A549 (cell line): ENCODE data around the gene LYRM2.

Experiments used
- CEBPB ChIP-seq, 2 experiments: fragments of >200 bp in 1 of 2; sonication (Bioruptor Twin) in 1 of 2; formaldehyde crosslinking in 1 of 2; IDR thresholded peaks; 2 replicates each; pipeline ENCODE4 v1.6.1; 2012 to 2016
- CHD2 ChIP-seq: fragments of 150-350 bp; IDR thresholded peaks from 2 replicates; pipeline ENCODE4 v1.6.1; 2014; ENCODE audit warnings: low read length; ENCODE audit not compliant: partially characterized antibody
- CTCF ChIP-seq: fragments of >200 bp; sonication (Bioruptor Twin); formaldehyde crosslinking; IDR thresholded peaks from 3 replicates; pipeline ENCODE4 v1.5.1; 2016
- EP300 ChIP-seq, 2 experiments: fragments of >200 bp; sonication (Bioruptor Twin); formaldehyde crosslinking; IDR thresholded peaks; 2 replicates in 1 of 2; 3 replicates in 1 of 2; pipeline ENCODE4 v1.6.1; 2016 to 2017
- FOSL2 ChIP-seq, 2 experiments: fragments of 450-650 bp in 1 of 2; fragments of >200 bp in 1 of 2; sonication (Bioruptor Twin) in 1 of 2; formaldehyde crosslinking; IDR thresholded peaks; 2 replicates each; pipeline versions ENCODE4 v1.5.0 to v1.6.1; 2016 to 2020; ENCODE audit warnings: mild to moderate bottlenecking in 1 of 2, moderate library complexity in 1 of 2
- HOXA7 ChIP-seq: fragments of 250-450 bp; sonication (Bioruptor Pico); IDR thresholded peaks from 2 replicates; pipeline ENCODE4 v1.5.0; 2020; ENCODE audit warnings: mild to moderate bottlenecking, moderate library complexity
- KDM1A ChIP-seq: fragments of 200-600 bp; sonication (generic); IDR thresholded peaks from 2 replicates; pipeline ENCODE4 v1.6.1; 2016; ENCODE audit warnings: low read depth, mild to moderate bottlenecking
- MAFK ChIP-seq: fragments of 450-650 bp; IDR thresholded peaks from 2 replicates; pipeline ENCODE4 v1.6.1; 2014; ENCODE audit not compliant: partially characterized antibody
- MAX ChIP-seq: IDR thresholded peaks from 2 replicates; pipeline ENCODE4 v1.6.1; 2012
- PHF8 ChIP-seq: fragments of 200-600 bp; sonication (generic); IDR thresholded peaks from 2 replicates; pipeline ENCODE4 v1.6.1; 2016; ENCODE audit warnings: low read depth, mild to moderate bottlenecking, antibody characterized with exemption, moderate library complexity, borderline replicate concordance
- POLR2A ChIP-seq: IDR thresholded peaks from 2 replicates; pipeline ENCODE4 v1.6.1; 2012; ENCODE audit warnings: mild to moderate bottlenecking, low read length
- RAD21 ChIP-seq, 2 experiments: fragments of >200 bp in 1 of 2; sonication (Bioruptor Twin) in 1 of 2; formaldehyde crosslinking in 1 of 2; IDR thresholded peaks in 1 of 2; conservative IDR thresholded peaks in 1 of 2; 2 replicates in 1 of 2; 3 replicates in 1 of 2; pipeline ENCODE4 v1.6.1; 2012 to 2018; ENCODE audit warnings: inconsistent platforms in 1 of 2
- USF2 ChIP-seq: fragments of 450-650 bp; IDR thresholded peaks from 2 replicates; pipeline ENCODE4 v1.6.1; 2014; ENCODE audit warnings: antibody characterized with exemption
- ZC3H11A ChIP-seq: fragments of 450-650 bp; IDR thresholded peaks from 2 replicates; pipeline ENCODE4 v1.6.1; 2014; ENCODE audit warnings: antibody characterized with exemption, mild to moderate bottlenecking

- no peak for TF ChIP-seq RAD21 (conservative IDR thresholded peaks at IDR 0.05 in 1 of 2, IDR thresholded peaks at IDR 0.05 in 1 of 2)
- TF ChIP-seq USF2 = no peak
- no peak for TF ChIP-seq EP300 (IDR thresholded peaks at IDR 0.05)
- TF ChIP-seq CTCF = no peak
- no peak for TF ChIP-seq ZC3H11A
- TF ChIP-seq MAFK = no peak
- no peak for TF ChIP-seq KDM1A
- TF ChIP-seq POLR2A = no peak
- no peak for TF ChIP-seq CEBPB (IDR thresholded peaks at IDR 0.05)
- no peak for TF ChIP-seq HOXA7
- TF ChIP-seq PHF8 = no peak
- no peak for TF ChIP-seq FOSL2 (IDR thresholded peaks at IDR 0.05)
- TF ChIP-seq FOSL2 (CRISPR knock-in tag; IDR thresholded peaks at IDR 0.05) = no peak
- TF ChIP-seq MAX = no peak
- TF ChIP-seq CHD2 = no peak
These were observed 84.4 kb downstream of the LYRM2 start for GRCh38 chr6:89554106-89554505.
